ENCODE measurements around the gene SRC.
A peak's percentile ranks its signal among the peaks of the same experiment; 100 is the strongest.

The SRC gene

DNA sequence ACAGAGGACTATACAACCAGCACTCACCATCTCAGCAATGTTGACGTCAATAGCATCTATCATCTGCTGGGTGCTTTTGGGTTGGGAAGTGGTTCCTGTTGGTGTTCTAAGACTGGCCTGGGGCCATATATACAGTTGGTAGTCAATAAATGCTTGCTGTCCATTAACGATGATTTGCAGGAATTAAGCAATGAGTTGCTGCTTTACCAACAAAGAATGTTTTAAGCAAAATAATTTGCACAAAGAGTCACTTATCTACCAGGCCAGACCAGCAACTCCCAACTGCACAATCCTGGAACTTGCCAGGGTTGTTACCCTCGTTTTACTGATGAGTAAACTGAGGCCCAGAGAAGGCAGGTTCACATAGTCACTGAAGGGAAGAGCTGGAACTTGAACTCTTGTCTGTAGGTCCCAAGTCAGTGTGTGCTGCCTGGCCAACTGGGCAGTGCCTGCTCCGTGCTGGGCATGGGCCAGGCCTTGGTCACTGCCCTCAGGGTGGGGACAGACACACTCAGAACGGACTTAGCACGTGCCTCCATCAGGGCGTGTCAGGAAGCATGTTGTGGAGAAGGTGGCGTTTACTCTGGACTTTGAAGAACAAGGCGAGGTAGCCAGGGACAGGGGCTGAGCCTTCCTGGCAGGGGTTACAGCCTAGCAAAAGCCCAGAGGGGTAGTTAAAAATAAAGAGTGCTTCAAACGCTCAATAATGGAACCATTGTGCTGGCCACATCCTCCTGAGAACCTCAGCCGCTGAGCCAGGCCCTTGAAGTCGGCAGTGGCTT lies 2.5 kb upstream of the SRC start:
- H3K36me3 ChIP-seq (ENCODE audit: insufficient read depth, low read length) = no peaks in the 10 kb centered on the region
- H3K9ac ChIP-seq (ENCODE audit: insufficient read length) = no peak overlapping the region
- no peak overlapping the region for H3K4me3 ChIP-seq
- H3K27ac ChIP-seq = no peak overlapping the region
- no peaks in the 10 kb centered on the region for H3K9me3 ChIP-seq (ENCODE audit: low read depth, low read length)
- no peak for DNase-seq (ENCODE audit: low read depth, low spot score)
- TF ChIP-seq FOXP2 (optimal IDR thresholded peaks at IDR 0.05; ENCODE audit: control extremely low read depth, extremely low read length, insufficient read depth) (no peak), POLR2AphosphoS5 (IDR thresholded peaks at IDR 0.05; ENCODE audit: borderline replicate concordance, low read depth, low read length) (no peak), EZH2 (IDR thresholded peaks at IDR 0.05) (no peak)

DNA sequence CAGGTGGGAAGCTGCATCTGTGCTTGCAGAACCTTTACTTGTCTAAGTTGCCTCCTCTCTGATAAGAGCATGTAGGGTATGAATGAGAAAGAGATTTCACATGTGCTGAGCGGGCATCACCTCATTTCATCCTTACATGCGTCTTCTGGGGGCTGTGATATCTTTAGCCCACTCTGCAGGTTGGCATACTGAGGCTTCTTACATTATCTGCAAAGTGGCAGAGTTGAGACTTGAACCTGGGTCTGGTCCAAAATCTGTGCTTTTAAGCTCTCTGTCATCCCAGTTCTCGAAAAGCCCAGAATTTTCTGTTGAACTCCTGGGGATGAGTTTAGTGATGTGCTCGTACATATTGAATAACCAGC lies 2.0 kb upstream of the SRC start:
- DNase-seq (ENCODE audit: low read depth, low spot score) = no peak
- Histone ChIP-seq H3K27ac (no peak overlapping the region), H3K4me3 (no peak overlapping the region), H3K9ac (ENCODE audit: insufficient read length) (no peak overlapping the region), H3K9me3 (ENCODE audit: low read depth, low read length) (no peaks in the 10 kb centered on the region), H3K36me3 (ENCODE audit: insufficient read depth, low read length) (no peaks in the 10 kb centered on the region)
- TF ChIP-seq POLR2AphosphoS5 (IDR thresholded peaks at IDR 0.05; ENCODE audit: borderline replicate concordance, low read depth, low read length) = no peak
- TF ChIP-seq FOXP2 (optimal IDR thresholded peaks at IDR 0.05; ENCODE audit: control extremely low read depth, extremely low read length, insufficient read depth) = no peak
- no peak for TF ChIP-seq EZH2 (IDR thresholded peaks at IDR 0.05)

DNA sequence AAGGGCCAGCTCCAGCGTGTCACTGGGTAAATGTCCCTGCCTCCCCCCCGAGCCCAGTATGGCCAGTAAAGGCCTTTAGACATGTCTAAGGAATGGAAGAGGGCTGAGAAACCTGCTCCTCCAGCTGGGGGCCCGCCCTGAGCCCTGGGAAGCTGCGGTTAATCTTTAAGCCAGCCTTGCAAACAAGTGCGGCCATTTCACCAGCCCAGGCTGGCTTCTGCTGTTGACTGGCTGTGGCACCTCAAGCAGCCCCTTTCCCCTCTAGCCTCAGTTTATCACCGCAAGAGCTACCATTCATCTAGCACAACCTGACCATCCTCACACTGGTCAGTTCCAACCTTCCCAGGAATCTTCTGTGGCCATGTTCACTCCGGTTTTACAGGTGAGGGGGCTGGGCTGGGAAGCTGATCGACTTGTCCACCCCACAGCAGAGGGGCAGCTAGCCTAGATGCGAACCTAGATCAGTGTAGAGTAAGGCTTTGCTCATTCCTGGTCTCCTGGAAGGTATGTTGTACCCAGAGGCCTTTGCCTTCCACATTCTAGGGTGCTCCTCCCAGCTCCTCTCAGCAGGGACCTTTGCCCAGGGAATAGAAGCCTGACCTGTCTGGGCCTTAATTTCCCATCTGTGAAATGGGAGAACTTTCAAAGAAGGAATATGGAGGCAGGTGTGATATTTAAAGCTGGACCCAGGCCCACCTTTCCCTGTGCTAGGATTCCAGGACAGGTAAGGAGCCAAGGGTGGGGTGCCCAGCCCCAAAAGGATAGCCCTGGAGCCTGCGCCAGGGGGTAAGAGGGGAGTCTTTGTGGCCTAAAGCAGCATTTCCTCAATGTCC lies 1.2 kb upstream of the SRC start:
- peak overlapping the region; percentile 76 for H3K4me3 ChIP-seq
- H3K36me3 ChIP-seq (ENCODE audit: insufficient read depth, low read length) = no peaks in the 10 kb centered on the region
- peak overlapping the region; percentile 68 for H3K9ac ChIP-seq (ENCODE audit: insufficient read length)
- no peaks in the 10 kb centered on the region for H3K9me3 ChIP-seq (ENCODE audit: low read depth, low read length)
- H3K27ac ChIP-seq = no peak overlapping the region
- no peak for TF ChIP-seq POLR2AphosphoS5 (IDR thresholded peaks at IDR 0.05; ENCODE audit: borderline replicate concordance, low read depth, low read length)
- no peak for TF ChIP-seq FOXP2 (optimal IDR thresholded peaks at IDR 0.05; ENCODE audit: control extremely low read depth, extremely low read length, insufficient read depth)
- TF ChIP-seq EZH2 (IDR thresholded peaks at IDR 0.05) = no peak
- no peak for DNase-seq (ENCODE audit: low read depth, low spot score)

DNA sequence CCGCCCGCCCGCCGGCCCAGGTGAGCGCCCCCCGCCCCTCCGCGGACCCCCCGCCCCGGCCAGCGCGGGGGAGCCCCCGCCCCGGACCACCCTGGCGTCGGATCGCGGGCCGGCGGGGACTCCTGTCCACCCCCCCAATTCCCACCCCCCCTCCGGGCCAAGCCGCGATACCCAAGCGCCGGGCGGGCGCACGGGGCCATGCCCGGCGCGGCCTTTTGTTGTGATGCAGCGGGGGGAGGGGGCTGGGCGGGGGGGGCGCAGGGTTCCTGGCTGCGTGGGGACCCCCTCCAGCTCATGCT lies 245 bp downstream of the SRC start:
- DNase-seq (ENCODE audit: low read depth, low spot score) = no peak
- H3K9me3 ChIP-seq (ENCODE audit: low read depth, low read length) = no peaks in the 10 kb centered on the region
- peak overlapping the region; percentile 68 for H3K9ac ChIP-seq (ENCODE audit: insufficient read length)
- H3K27ac ChIP-seq = no peak overlapping the region
- no peaks in the 10 kb centered on the region for H3K36me3 ChIP-seq (ENCODE audit: insufficient read depth, low read length)
- TF ChIP-seq EZH2 (IDR thresholded peaks at IDR 0.05) (no peak), POLR2AphosphoS5 (IDR thresholded peaks at IDR 0.05; ENCODE audit: borderline replicate concordance, low read depth, low read length) (no peak), FOXP2 (optimal IDR thresholded peaks at IDR 0.05; ENCODE audit: control extremely low read depth, extremely low read length, insufficient read depth) (no peak)
- peak overlapping the region; percentile 76 for H3K4me3 ChIP-seq

DNA sequence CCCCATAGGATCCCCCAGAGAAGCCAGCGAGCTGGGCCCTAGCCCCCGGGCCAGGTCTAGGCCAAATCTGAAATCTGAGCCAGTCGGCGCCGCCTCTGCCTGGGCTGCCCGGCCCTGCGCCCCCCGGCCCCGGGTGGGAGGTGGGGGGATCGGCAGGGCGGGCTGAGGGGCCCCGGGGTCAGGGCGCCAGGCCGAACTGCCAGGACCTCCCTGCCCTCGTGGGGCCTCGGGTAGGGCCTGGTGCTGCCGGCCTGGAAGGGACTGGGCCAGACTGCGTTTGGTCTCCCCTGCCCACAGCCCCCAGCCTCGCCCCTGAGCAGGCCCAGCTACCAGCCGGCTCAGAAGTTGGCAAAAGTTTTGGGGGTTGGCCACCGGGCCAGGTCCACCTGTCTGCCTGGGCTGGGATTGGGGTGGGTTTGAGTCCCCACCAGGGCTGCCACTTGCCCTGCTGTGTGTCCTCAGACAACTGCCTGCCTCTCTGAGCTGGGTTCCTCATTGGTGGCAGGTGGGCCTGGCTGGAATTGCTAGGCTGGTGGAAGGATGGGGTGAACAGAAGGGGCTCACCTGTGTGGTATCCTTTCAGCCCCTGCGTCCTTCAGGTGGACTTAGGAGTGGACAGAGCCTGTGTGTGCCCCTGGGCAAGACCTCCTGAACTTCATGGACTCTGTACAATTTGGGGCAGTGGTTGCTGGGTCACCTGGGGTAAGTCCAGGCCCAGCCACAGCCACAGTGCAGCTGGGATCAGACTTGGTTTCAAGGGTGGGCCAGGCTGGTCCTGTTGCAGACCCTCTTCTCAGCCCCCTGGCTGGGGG lies 801 bp downstream of the SRC start:
- TF ChIP-seq POLR2AphosphoS5 (IDR thresholded peaks at IDR 0.05; ENCODE audit: borderline replicate concordance, low read depth, low read length) (no peak), EZH2 (IDR thresholded peaks at IDR 0.05) (no peak), FOXP2 (optimal IDR thresholded peaks at IDR 0.05; ENCODE audit: control extremely low read depth, extremely low read length, insufficient read depth) (no peak)
- Histone ChIP-seq H3K9me3 (ENCODE audit: low read depth, low read length) (no peaks in the 10 kb centered on the region), H3K36me3 (ENCODE audit: insufficient read depth, low read length) (no peaks in the 10 kb centered on the region), H3K9ac (ENCODE audit: insufficient read length) (peak overlapping the region; percentile 68), H3K4me3 (peak overlapping the region; percentile 76), H3K27ac (no peak overlapping the region)
- no peak for DNase-seq (ENCODE audit: low read depth, low spot score)

DNA sequence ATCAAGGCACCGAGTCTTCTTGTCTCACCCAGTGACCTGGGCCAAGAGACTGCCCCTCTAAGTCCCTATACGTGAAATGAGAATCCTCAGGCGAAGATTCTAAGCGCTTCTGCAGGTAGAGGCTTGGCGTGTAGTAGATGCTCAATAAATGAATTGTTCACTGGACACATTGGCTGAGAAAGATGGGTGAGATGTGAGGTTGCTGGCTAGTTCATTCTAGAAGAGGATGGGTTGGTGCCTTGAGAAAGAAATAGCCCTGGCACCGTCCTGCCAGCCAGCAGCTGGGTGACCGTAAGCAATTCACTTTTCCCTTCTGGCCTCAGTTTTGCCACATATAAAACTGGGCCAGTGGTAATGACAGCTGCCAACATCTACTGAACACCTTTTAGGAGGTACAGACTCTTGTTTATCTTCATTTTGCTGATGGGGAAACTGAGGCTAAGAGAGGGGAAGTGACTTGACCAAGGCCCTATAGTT lies 1.4 kb downstream of the SRC start:
- no peak overlapping the region for H3K27ac ChIP-seq

DNA sequence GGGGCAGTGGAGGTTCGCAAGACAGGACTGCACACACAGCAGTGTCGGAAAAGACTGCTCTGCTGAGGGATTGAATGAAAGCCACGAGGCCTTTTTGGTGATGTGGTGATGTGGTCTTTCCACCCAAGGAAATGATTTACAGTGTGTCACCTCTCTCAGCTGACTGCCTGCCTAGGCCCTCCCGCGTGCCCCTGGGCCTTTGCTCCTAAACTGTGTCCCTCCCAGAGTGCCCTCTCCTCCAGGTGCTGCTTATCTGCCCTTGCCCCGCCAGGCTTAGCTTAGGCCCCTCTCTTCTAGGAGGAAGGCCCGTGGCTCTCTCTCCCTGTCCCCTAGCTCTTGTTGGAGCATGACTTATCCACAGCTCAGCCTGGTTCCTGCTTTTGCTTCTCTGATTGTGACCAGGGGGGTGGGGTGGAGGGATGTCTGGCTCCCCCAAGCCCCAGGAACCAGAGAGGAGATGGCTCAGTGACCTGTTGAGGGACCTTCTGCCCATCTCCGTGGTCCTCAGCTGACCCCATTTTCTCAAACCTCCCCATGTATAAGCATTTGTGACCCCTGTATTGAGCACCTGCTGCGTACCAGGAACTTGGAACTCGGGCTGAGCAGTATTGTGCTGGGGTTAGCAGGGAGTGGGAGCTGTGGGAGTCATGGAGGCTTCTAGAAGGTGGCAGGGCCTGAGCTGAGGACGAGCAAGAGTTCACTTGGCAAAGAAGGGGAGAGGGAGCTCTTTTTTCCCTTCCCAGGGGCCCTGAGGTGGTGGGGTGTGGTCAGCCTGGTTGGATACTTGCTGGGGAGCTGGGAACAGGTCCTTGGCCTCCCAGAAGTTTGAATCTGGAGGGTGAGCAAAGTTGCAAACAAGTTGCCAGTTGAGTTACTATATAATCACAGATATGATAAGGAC lies 2.2 kb downstream of the SRC start:
- Histone ChIP-seq H3K27ac (no peak overlapping the region), H3K9ac (ENCODE audit: insufficient read length) (no peak overlapping the region), H3K36me3 (ENCODE audit: insufficient read depth, low read length) (no peaks in the 10 kb centered on the region), H3K9me3 (ENCODE audit: low read depth, low read length) (no peaks in the 10 kb centered on the region), H3K4me3 (no peak overlapping the region)
- no peak for DNase-seq (ENCODE audit: low read depth, low spot score)
- TF ChIP-seq EZH2 (IDR thresholded peaks at IDR 0.05) (no peak), POLR2AphosphoS5 (IDR thresholded peaks at IDR 0.05; ENCODE audit: borderline replicate concordance, low read depth, low read length) (no peak), FOXP2 (optimal IDR thresholded peaks at IDR 0.05; ENCODE audit: control extremely low read depth, extremely low read length, insufficient read depth) (no peak)

More for the DNA sequence above, 1.4 kb downstream of the SRC start:
- Histone ChIP-seq H3K4me3 (peak overlapping the region; percentile 76; the same call in 1 of the 2 replicates), H3K9me3 (ENCODE audit: low read depth, low read length) (no peaks in the 10 kb centered on the region), H3K36me3 (ENCODE audit: insufficient read depth, low read length) (no peaks in the 10 kb centered on the region), H3K9ac (ENCODE audit: insufficient read length) (no peak overlapping the region)
- no peak for DNase-seq (ENCODE audit: low read depth, low spot score)
- no peak for TF ChIP-seq EZH2 (IDR thresholded peaks at IDR 0.05)
- TF ChIP-seq POLR2AphosphoS5 (IDR thresholded peaks at IDR 0.05; ENCODE audit: borderline replicate concordance, low read depth, low read length) = no peak
- no peak for TF ChIP-seq FOXP2 (optimal IDR thresholded peaks at IDR 0.05; ENCODE audit: control extremely low read depth, extremely low read length, insufficient read depth)
